Measurements from ENCODE around the gene BCAS3.

BCAS3 gene

GRCh38 chr17:60959011-60959410 lies 281.4 kb downstream of the BCAS3 start:
- no peak for ATAC-seq
- TF ChIP-seq ISL1 (CRISPR knock-in tag; IDR thresholded peaks at IDR 0.05) (no peak), BACH2 (CRISPR knock-in tag; IDR thresholded peaks at IDR 0.05; ENCODE audit: borderline replicate concordance) (no peak), CREB5 (CRISPR knock-in tag; IDR thresholded peaks at IDR 0.05; ENCODE audit: low read depth) (no peak), ZFP3 (CRISPR knock-in tag; IDR thresholded peaks at IDR 0.05) (no peak), PATZ1 (CRISPR knock-in tag; IDR thresholded peaks at IDR 0.05; ENCODE audit: borderline replicate concordance) (no peak), ESRRG (CRISPR knock-in tag; IDR thresholded peaks at IDR 0.05) (no peak), OSR1 (CRISPR knock-in tag; IDR thresholded peaks at IDR 0.05) (no peak)

GRCh38 chr17:60959696-60960095 lies 282.0 kb downstream of the BCAS3 start:
- TF ChIP-seq ZNF565 (CRISPR knock-in tag; conservative IDR thresholded peaks at IDR 0.05; ENCODE audit: low read depth), result no peak
- no peak for TF ChIP-seq ZC3H10 (CRISPR knock-in tag; IDR thresholded peaks at IDR 0.05)
- no peak for TF ChIP-seq GLIS3 (CRISPR knock-in tag; IDR thresholded peaks at IDR 0.05)
- no peak for TF ChIP-seq SNAI2 (CRISPR knock-in tag; IDR thresholded peaks at IDR 0.05)
- TF ChIP-seq PPARA (CRISPR knock-in tag; IDR thresholded peaks at IDR 0.05; ENCODE audit: borderline replicate concordance), result no peak
- TF ChIP-seq ZNF70 (CRISPR knock-in tag; IDR thresholded peaks at IDR 0.05), result no peak
- no peak for TF ChIP-seq CSRNP3 (CRISPR knock-in tag; IDR thresholded peaks at IDR 0.05)
- TF ChIP-seq ZNF8 (CRISPR knock-in tag; IDR thresholded peaks at IDR 0.05), result no peak
- TF ChIP-seq ARNTL (CRISPR knock-in tag; IDR thresholded peaks at IDR 0.05; ENCODE audit: borderline replicate concordance, low read depth), result no peak
- ATAC-seq, result no peak

- no peak for ATAC-seq
- no peak for TF ChIP-seq CSDC2 (CRISPR knock-in tag; IDR thresholded peaks at IDR 0.05)
Measured at GRCh38 chr17:60960398-60961065, 282.9 kb downstream of the BCAS3 start.

- no peak for ATAC-seq
- TF ChIP-seq BACH2 (CRISPR knock-in tag; IDR thresholded peaks at IDR 0.05; ENCODE audit: borderline replicate concordance) (no peak), ZNF70 (CRISPR knock-in tag; IDR thresholded peaks at IDR 0.05) (no peak), ISL1 (CRISPR knock-in tag; IDR thresholded peaks at IDR 0.05) (no peak), RARB (CRISPR knock-in tag; IDR thresholded peaks at IDR 0.05) (no peak), PPARA (CRISPR knock-in tag; IDR thresholded peaks at IDR 0.05; ENCODE audit: borderline replicate concordance) (no peak), TCF4 (CRISPR knock-in tag; IDR thresholded peaks at IDR 0.05; ENCODE audit: borderline replicate concordance) (no peak), POU6F1 (CRISPR knock-in tag; IDR thresholded peaks at IDR 0.05; ENCODE audit: borderline replicate concordance, low read depth) (no peak), ZNF8 (CRISPR knock-in tag; IDR thresholded peaks at IDR 0.05) (no peak), GLIS3 (CRISPR knock-in tag; IDR thresholded peaks at IDR 0.05) (no peak), CSRNP3 (CRISPR knock-in tag; IDR thresholded peaks at IDR 0.05) (no peak), ZC3H10 (CRISPR knock-in tag; IDR thresholded peaks at IDR 0.05) (no peak), TOX (CRISPR knock-in tag; IDR thresholded peaks at IDR 0.05; ENCODE audit: borderline replicate concordance) (no peak), ZFP30 (CRISPR knock-in tag; IDR thresholded peaks at IDR 0.05) (no peak), SNAI2 (CRISPR knock-in tag; IDR thresholded peaks at IDR 0.05) (no peak)
Measured at GRCh38 chr17:60964160-60964559, 286.5 kb downstream of the BCAS3 start.
